Suprapubic skin (tissue), 4 donors: Measurements from ENCODE around the gene FOXO3. TPM values are rescaled to one million over a fixed set of nuclear protein-coding genes. Genes with fewer than 3 reads are reported as not detected.
A peak's percentile ranks its signal among the peaks of the same experiment; 100 is the strongest.

Source experiments
- DNase-seq, 2 donors: peaks; one replicate each; pipeline ENCODE4 v3.0.0-alpha.2; 2019; ENCODE audit warnings: low spot score in 2 of 2
- H3K27ac ChIP-seq: fragments of 200-600 bp; sonication (generic); one replicate; pipeline ENCODE4 v1.5.1; 2019
- H3K27me3 ChIP-seq: fragments of 200-600 bp; sonication (generic); one replicate; pipeline ENCODE4 v1.5.1; 2019
- H3K36me3 ChIP-seq: fragments of 200-600 bp; sonication (generic); one replicate; pipeline ENCODE4 v1.5.1; 2019
- H3K4me1 ChIP-seq: fragments of 200-600 bp; sonication (generic); one replicate; pipeline ENCODE4 v1.5.1; 2019
- H3K4me3 ChIP-seq: fragments of 200-600 bp; sonication (generic); one replicate; pipeline ENCODE4 v1.5.1; 2019; ENCODE audit warnings: mild to moderate bottlenecking
- H3K9me3 ChIP-seq: fragments of 200-600 bp; sonication (generic); one replicate; pipeline ENCODE4 v1.5.1; 2019
- CTCF ChIP-seq, 2 donors: fragments of 200-600 bp in 1 of 2; fragments of 450-650 bp in 1 of 2; sonication (generic) in 1 of 2; IDR thresholded peaks; one replicate each; pipeline ENCODE4 v1.5.1; 2016 to 2019; ENCODE audit warnings: antibody characterized with exemption in 2 of 2, mild to moderate bottlenecking in 1 of 2, moderate library complexity in 1 of 2
- EP300 ChIP-seq: sonication (generic); formaldehyde crosslinking; IDR thresholded peaks from one replicate; pipeline ENCODE4 v1.6.1; 2017; ENCODE audit warnings: antibody characterized with exemption
- POLR2A ChIP-seq, 2 donors: fragments of 450-650 bp; IDR thresholded peaks; one replicate each; pipeline ENCODE4 v1.6.1; 2017; ENCODE audit warnings: antibody characterized with exemption in 2 of 2, mild to moderate bottlenecking in 2 of 2, moderate library complexity in 2 of 2
- POLR2AphosphoS5 ChIP-seq, 3 donors: sonication (generic); formaldehyde crosslinking; IDR thresholded peaks; one replicate each; pipeline ENCODE4 v1.6.1; 2017; ENCODE audit warnings: antibody characterized with exemption in 3 of 3
- WGBS: methylation state at CpG from one replicate; pipeline ENCODE4 v1.1.5; 2018; 5-methylcytosine and 5-hydroxymethylcytosine counted together
- total RNA-seq, 4 donors: library from RNA; depleted of rRNA; stranded (reverse); fragments of >200 nt; gene quantifications; one replicate each; pipeline ENCODE4 v1.1.0, GENCODE V29; 2016

The FOXO3 gene
- total RNA-seq, 4 donors from 2014 or later, result 103 to 141 (median 121) TPM

GRCh38 chr6:108566406-108566805, 5.7 kb downstream of the FOXO3 start:
- Histone ChIP-seq H3K36me3 (peaks cover 46% of the 10 kb centered on the region), H3K9me3 (no peaks in the 10 kb centered on the region), H3K27ac (peak overlapping the region; percentile 73), H3K27me3 (no peaks in the 10 kb centered on the region), H3K4me1 (peaks cover 67% of the 10 kb centered on the region), H3K4me3 (no peak overlapping the region)
- TF ChIP-seq POLR2AphosphoS5 (IDR thresholded peaks at IDR 0.05), result no peak
- no peak for TF ChIP-seq CTCF (IDR thresholded peaks at IDR 0.05)
- no peak for TF ChIP-seq EP300
- TF ChIP-seq POLR2A (IDR thresholded peaks at IDR 0.05), result no peak
- no peak for DNase-seq

- H3K27ac ChIP-seq, result no peak overlapping the region
- DNase-seq, result no peak
- no peaks in the 10 kb centered on the region for H3K27me3 ChIP-seq
- no peak overlapping the region for H3K4me3 ChIP-seq
- WGBS, result 88% methylated on average over 5 of the region's 5 CpGs
- H3K36me3 ChIP-seq, result peaks cover 62% of the 10 kb centered on the region
- no peaks in the 10 kb centered on the region for H3K9me3 ChIP-seq
- peaks cover 54% of the 10 kb centered on the region for H3K4me1 ChIP-seq
- TF ChIP-seq POLR2AphosphoS5 (IDR thresholded peaks at IDR 0.05) (no peak), POLR2A (IDR thresholded peaks at IDR 0.05) (no peak), EP300 (no peak), CTCF (IDR thresholded peaks at IDR 0.05) (no peak)
These were observed 7.4 kb downstream of the FOXO3 start for GRCh38 chr6:108568101-108568500.

GRCh38 chr6:108568551-108569305, 8.0 kb downstream of the FOXO3 start:
- no peak overlapping the region for H3K4me3 ChIP-seq

GRCh38 chr6:108570517-108570916, 9.8 kb downstream of the FOXO3 start:
- H3K27ac ChIP-seq, result no peak overlapping the region
- peaks cover 48% of the 10 kb centered on the region for H3K4me1 ChIP-seq
- no peaks in the 10 kb centered on the region for H3K9me3 ChIP-seq
- 100% methylated on average over 1 of the region's 1 CpG for WGBS
- TF ChIP-seq EP300, result no peak
- no peak for TF ChIP-seq CTCF (IDR thresholded peaks at IDR 0.05)
- no peak for TF ChIP-seq POLR2AphosphoS5 (IDR thresholded peaks at IDR 0.05)
- TF ChIP-seq POLR2A (IDR thresholded peaks at IDR 0.05), result no peak
- DNase-seq, result no peak
- H3K36me3 ChIP-seq, result peaks cover 62% of the 10 kb centered on the region
- no peaks in the 10 kb centered on the region for H3K27me3 ChIP-seq
- H3K4me3 ChIP-seq, result no peak overlapping the region

More at GRCh38 chr6:108568551-108569305, 8.0 kb downstream of the FOXO3 start:
- WGBS, result 81% methylated on average over 3 of the region's 3 CpGs
- Histone ChIP-seq H3K36me3 (peaks cover 62% of the 10 kb centered on the region), H3K27me3 (no peaks in the 10 kb centered on the region), H3K9me3 (no peaks in the 10 kb centered on the region), H3K27ac (no peak overlapping the region), H3K4me1 (peaks cover 49% of the 10 kb centered on the region)
- no peak for TF ChIP-seq CTCF (IDR thresholded peaks at IDR 0.05)
- TF ChIP-seq EP300, result no peak
- TF ChIP-seq POLR2AphosphoS5 (IDR thresholded peaks at IDR 0.05), result no peak
- no peak for TF ChIP-seq POLR2A (IDR thresholded peaks at IDR 0.05)
- DNase-seq, result no peak

GRCh38 chr6:108574457-108575141, 13.9 kb downstream of the FOXO3 start:
- peaks cover 31% of the 10 kb centered on the region for H3K36me3 ChIP-seq
- H3K4me3 ChIP-seq, result no peak overlapping the region
- H3K27ac ChIP-seq, result no peak overlapping the region
- H3K4me1 ChIP-seq, result peaks cover 49% of the 10 kb centered on the region
- DNase-seq, result no peak
- TF ChIP-seq POLR2AphosphoS5 (IDR thresholded peaks at IDR 0.05), result no peak
- TF ChIP-seq CTCF (IDR thresholded peaks at IDR 0.05), result no peak
- no peak for TF ChIP-seq EP300
- WGBS, result 36% methylated on average over 4 of the region's 4 CpGs
- no peaks in the 10 kb centered on the region for H3K9me3 ChIP-seq
- H3K27me3 ChIP-seq, result no peaks in the 10 kb centered on the region
